ENCODE results near the gene MLXIPL. TPM values are rescaled to one million over a fixed set of nuclear protein-coding genes. Genes with fewer than 3 reads are reported as not detected.
"Not testable (repeated sequence)": the region's sequence is repeated elsewhere in the genome, so short reads cannot be mapped to it uniquely, and the experiment has no call there.

MLXIPL gene
- total RNA-seq, 4 donors from 2014 or later: 17.3 to 106 (median 28.4) TPM

DNA sequence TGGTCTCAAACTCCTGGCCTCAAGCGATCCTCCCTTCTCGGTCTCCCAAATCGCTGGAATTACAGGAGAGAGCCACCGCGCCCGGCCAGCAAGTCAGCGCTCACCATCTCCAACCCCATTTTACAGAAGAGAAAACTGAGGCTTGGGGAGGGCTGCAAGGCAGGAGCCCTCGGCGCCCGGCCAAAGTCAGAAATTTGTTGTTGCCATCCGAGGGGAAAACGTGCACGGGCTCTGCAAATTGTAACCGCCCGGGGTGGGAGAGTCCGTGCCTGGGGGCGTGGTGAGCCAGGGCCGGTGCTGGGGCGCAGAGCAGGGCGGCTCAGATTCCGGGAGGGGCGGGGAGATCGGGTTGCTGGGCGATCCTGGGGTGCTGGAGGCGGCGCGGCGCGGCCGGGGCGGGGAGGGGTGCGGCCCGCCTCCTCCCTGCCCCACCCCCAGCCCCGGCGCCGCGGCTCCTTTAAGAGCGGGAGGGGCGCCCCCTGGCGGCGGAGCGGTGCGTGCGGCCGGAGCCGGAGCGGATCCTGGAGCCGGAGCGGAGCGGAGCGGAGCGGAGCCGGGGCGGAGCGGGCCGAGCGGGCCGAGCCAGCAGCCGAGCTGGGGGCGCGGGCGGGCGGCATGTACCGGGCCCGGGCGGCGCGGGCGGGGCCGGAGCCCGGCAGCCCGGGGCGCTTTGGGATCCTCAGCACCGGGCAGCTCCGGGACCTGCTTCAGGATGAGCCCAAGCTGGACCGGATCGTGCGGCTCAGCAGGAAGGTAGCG, 43.2 kb upstream of the MLXIPL start, which contains the start of gene VPS37D:
Gene VPS37D, plus strand, starts transcription at position 488 of the 759 bp plus-strand sequence. Its CDS starts 128 bp downstream, at position 616.
- DNase-seq: peak; percentile 94
- WGBS, 2 donors (ENCODE audit: low coverage in 1 of 2): 0 to 3% methylated on average over 4 to 47 of the region's 79 CpGs
- Histone ChIP-seq H3K9me3 (peaks cover 0 to 4% of the 10 kb centered on the region in 2 donors), H3K36me3 (no peaks in the 10 kb centered on the region), H3K4me3 (peak within 1 kb of the TSS; percentile 61 to 67 (median 65)), H3K27me3 (peaks cover 14% of the 10 kb centered on the region), H3K4me1 (peaks cover 3 to 31% (median 20%) of the 10 kb centered on the region in 4 donors), H3K27ac (no peak within 1 kb of the TSS)
- TF ChIP-seq POLR2AphosphoS5 (IDR thresholded peaks at IDR 0.05): peak in 1 of 3 donors; percentile 40
- TF ChIP-seq POLR2A (IDR thresholded peaks at IDR 0.05): no peak
- TF ChIP-seq CTCF (IDR thresholded peaks at IDR 0.05): peak in 4 of 5 experiments; percentile 51 to 90 (median 72)
- TF ChIP-seq EP300 (IDR thresholded peaks at IDR 0.05; ENCODE audit: low read depth): no peak
- in situ Hi-C loops (cut with MboI; ENCODE audit: low pct_ligation_motif_present in 1 of 4, low pct_unique_long_range_greater_than_20kb in 1 of 4, low sequenced_read_pairs in 3 of 4): loop anchor here in 1 of 4 donors (10.0 kb wide), 1 partner anchor 57 kb away; no protein-coding TSS in a partner anchor
- intact Hi-C loops (cut with DNase I; ENCODE audit: low total_unique reads): loop anchor here (10.0 kb wide), 1 partner anchor 63 kb away; no protein-coding TSS in a partner anchor

DNA sequence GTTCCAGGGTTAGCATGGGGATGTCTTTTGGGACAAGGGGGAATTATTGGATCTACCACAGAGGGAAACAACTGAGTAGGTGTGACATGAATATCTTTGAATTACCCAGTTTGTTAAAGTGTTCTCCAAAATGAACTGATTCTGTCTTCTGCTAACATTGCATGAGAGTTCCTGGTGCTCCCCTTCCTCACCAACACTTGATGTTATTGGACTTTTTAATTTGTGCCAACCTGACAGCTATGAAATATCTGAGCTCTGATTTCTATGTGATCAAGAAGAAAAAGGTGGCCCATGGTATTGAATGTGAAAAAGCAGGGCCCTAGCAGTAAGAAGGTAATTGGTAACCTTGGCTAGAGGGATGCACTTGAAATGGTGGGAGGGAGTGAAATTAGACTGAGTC, 38.7 kb upstream of the MLXIPL start:
- Histone ChIP-seq H3K27ac (no peak overlapping the region), H3K4me1 (peaks cover 3 to 22% (median 11%) of the 10 kb centered on the region in 4 donors), H3K4me3 (no peak overlapping the region), H3K36me3 (no peaks in the 10 kb centered on the region), H3K9me3 (peaks cover 0 to 4% of the 10 kb centered on the region in 2 donors), H3K27me3 (peaks cover 4% of the 10 kb centered on the region)
- no peak for TF ChIP-seq POLR2AphosphoS5 (IDR thresholded peaks at IDR 0.05)
- no peak for TF ChIP-seq EP300 (IDR thresholded peaks at IDR 0.05; ENCODE audit: low read depth)
- no peak for TF ChIP-seq POLR2A (IDR thresholded peaks at IDR 0.05)
- no peak for TF ChIP-seq CTCF (IDR thresholded peaks at IDR 0.05)
- in situ Hi-C loops (cut with MboI; ENCODE audit: low pct_ligation_motif_present in 1 of 4, low pct_unique_long_range_greater_than_20kb in 1 of 4, low sequenced_read_pairs in 3 of 4) (loop anchor here in 1 of 4 donors (10.0 kb wide), 1 partner anchor 62 kb away; no protein-coding TSS in a partner anchor), intact Hi-C loops (cut with DNase I; ENCODE audit: low total_unique reads) (loop anchor here (10.0 kb wide), 1 partner anchor 58 kb away; no protein-coding TSS in a partner anchor)
- no peak for DNase-seq

GRCh38 chr7:73660594-73660993, 36.3 kb upstream of the MLXIPL start:
- 47 to 80% methylated on average over 1 to 4 of the region's 4 CpGs for WGBS, 2 donors (ENCODE audit: low coverage in 1 of 2)
- H3K4me1 ChIP-seq: peaks cover 3 to 16% (median 6%) of the 10 kb centered on the region in 4 donors
- H3K9me3 ChIP-seq, H3K27me3 ChIP-seq, H3K27ac ChIP-seq, H3K36me3 ChIP-seq, DNase-seq, H3K4me3 ChIP-seq: not testable (repeated sequence)
- in situ Hi-C loops (cut with MboI; ENCODE audit: low pct_ligation_motif_present in 1 of 4, low pct_unique_long_range_greater_than_20kb in 1 of 4, low sequenced_read_pairs in 3 of 4): loop anchor here in 1 of 4 donors (10.0 kb wide), 1 partner anchor 64 kb away; no protein-coding TSS in a partner anchor
- intact Hi-C loops (cut with DNase I; ENCODE audit: low total_unique reads): loop anchor here (10.0 kb wide), 1 partner anchor 56 kb away; no protein-coding TSS in a partner anchor

- peaks cover 4% of the 10 kb centered on the region for H3K27me3 ChIP-seq
- DNase-seq: no peak
- H3K36me3 ChIP-seq: no peaks in the 10 kb centered on the region
- WGBS, 2 donors (ENCODE audit: low coverage in 1 of 2): 59 to 60% methylated on average over 5 to 8 of the region's 8 CpGs
- peaks cover 0 to 11% (median 1%) of the 10 kb centered on the region in 4 donors for H3K4me1 ChIP-seq
- no peak overlapping the region for H3K4me3 ChIP-seq
- H3K9me3 ChIP-seq: peaks cover 0 to 4% of the 10 kb centered on the region in 2 donors
- intact Hi-C loops (cut with DNase I; ENCODE audit: low total_unique reads) (loop anchor here (10.0 kb wide), 1 partner anchor 55 kb away; no protein-coding TSS in a partner anchor), in situ Hi-C loops (cut with MboI; ENCODE audit: low pct_ligation_motif_present in 1 of 4, low pct_unique_long_range_greater_than_20kb in 1 of 4, low sequenced_read_pairs in 3 of 4) (loop anchor here in 1 of 4 donors (10.0 kb wide), 1 partner anchor 65 kb away; no protein-coding TSS in a partner anchor)
- no peak overlapping the region for H3K27ac ChIP-seq
- no peak for TF ChIP-seq POLR2AphosphoS5 (IDR thresholded peaks at IDR 0.05)
- no peak for TF ChIP-seq CTCF (IDR thresholded peaks at IDR 0.05)
- TF ChIP-seq POLR2A (IDR thresholded peaks at IDR 0.05): no peak
- no peak for TF ChIP-seq EP300 (IDR thresholded peaks at IDR 0.05; ENCODE audit: low read depth)
Observed at GRCh38 chr7:73659983-73660382, 35.7 kb upstream of the MLXIPL start.

DNA sequence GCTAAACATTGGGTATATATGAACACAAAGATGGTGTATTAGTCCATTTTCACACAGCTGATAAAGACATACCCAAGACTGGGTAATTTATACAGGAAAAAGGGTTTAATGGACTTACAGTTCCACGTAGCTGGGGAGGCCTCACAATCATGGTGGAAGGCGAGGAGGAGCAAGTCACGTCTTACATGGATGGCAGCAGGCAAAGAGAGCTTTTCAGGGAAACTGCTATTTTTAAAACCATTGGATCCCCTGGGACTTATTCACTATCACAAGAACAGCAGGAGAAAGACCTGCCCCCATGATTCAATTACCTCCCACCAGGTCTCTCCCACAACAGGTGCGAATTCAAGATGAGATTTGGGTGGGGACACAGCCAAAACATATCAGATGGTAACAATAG, 31.0 kb upstream of the MLXIPL start:
- H3K4me3 ChIP-seq; in situ Hi-C loops (cut with MboI; ENCODE audit: low pct_ligation_motif_present in 1 of 4, low pct_unique_long_range_greater_than_20kb in 1 of 4, low sequenced_read_pairs in 3 of 4); DNase-seq; H3K36me3 ChIP-seq; H3K4me1 ChIP-seq; H3K27ac ChIP-seq; H3K9me3 ChIP-seq; intact Hi-C loops (cut with DNase I; ENCODE audit: low total_unique reads); H3K27me3 ChIP-seq: not testable (repeated sequence)
- 80 to 88% methylated on average over 3 to 4 of the region's 4 CpGs for WGBS, 2 donors (ENCODE audit: low coverage in 1 of 2)
